Urinary bladder (tissue), 4 donors: ENCODE data around the gene TEK. TPM values are rescaled to one million over a fixed set of nuclear protein-coding genes. Genes with fewer than 3 reads are reported as not detected.

Source experiments
- DNase-seq: peaks from one replicate; pipeline ENCODE4 v3.0.0-alpha.2; 2015; ENCODE audit errors: extremely low spot score
- H3K27ac ChIP-seq: one replicate; pipeline ENCODE4 v1.5.1; 2013; ENCODE audit warnings: low read depth, mild to moderate bottlenecking, moderate library complexity
- H3K36me3 ChIP-seq: one replicate; pipeline ENCODE4 v1.6.1; 2013; ENCODE audit warnings: mild to moderate bottlenecking, moderate library complexity; ENCODE audit not compliant: insufficient read depth
- H3K4me1 ChIP-seq: one replicate; pipeline ENCODE4 v1.6.1; 2013; ENCODE audit warnings: mild to moderate bottlenecking, moderate library complexity; ENCODE audit not compliant: insufficient read depth
- H3K4me3 ChIP-seq: one replicate; pipeline ENCODE4 v1.5.1; 2013; ENCODE audit warnings: low read depth, low read length
- WGBS: extraction: QIAGEN DNeasy Blood & Tissue Kit; methylation state at CpG from one replicate; pipeline ENCODE4 v1.1.7; 2013; 5-methylcytosine and 5-hydroxymethylcytosine counted together
- polyA plus RNA-seq: library from polyadenylated mRNA; stranded (reverse); fragments of 200-250 nt; gene quantifications from one replicate; pipeline ENCODE4 v1.2.3, GENCODE V29; 2013
- small RNA-seq: library from RNA; depleted of rRNA; stranded (forward); fragments of <200 nt; gene quantifications from one replicate; pipeline ENCODE3, GENCODE V24; 2014
- total RNA-seq: library from RNA; depleted of rRNA; stranded (reverse); fragments of >200 nt; gene quantifications from one replicate; pipeline ENCODE4 v1.2.3, GENCODE V29; 2014
- donor health status: healthy with polysubstance abuse.
- donor health status: healthy.

The TEK gene
- total and polyA plus RNA-seq, 2 donors: 11.2 to 36.5 TPM

GRCh38 chr9:27247756-27248155 is 138.7 kb downstream of the TEK start:
- Histone ChIP-seq H3K27ac (no peak overlapping the region), H3K4me3 (no peak overlapping the region), H3K36me3 (no peaks in the 10 kb centered on the region), H3K4me1 (no peaks in the 10 kb centered on the region)
- WGBS: 26% methylated on average over 2 of the region's 2 CpGs
- no peak for DNase-seq

GRCh38 chr9:27248702-27249101 is 139.7 kb downstream of the TEK start:
- no peak overlapping the region for H3K4me3 ChIP-seq
- no peak for DNase-seq
- H3K4me1 ChIP-seq: no peaks in the 10 kb centered on the region
- H3K27ac ChIP-seq: no peak overlapping the region
- H3K36me3 ChIP-seq: no peaks in the 10 kb centered on the region

- Histone ChIP-seq H3K4me1 (no peaks in the 10 kb centered on the region), H3K27ac (no peak overlapping the region), H3K4me3 (no peak overlapping the region), H3K36me3 (no peaks in the 10 kb centered on the region)
- 94% methylated on average over 7 of the region's 7 CpGs for WGBS
- DNase-seq: no peak
Observed at GRCh38 chr9:27258662-27259061, 149.6 kb downstream of the TEK start.

GRCh38 chr9:27260789-27261516 is 151.9 kb downstream of the TEK start:
- Histone ChIP-seq H3K36me3 (no peaks in the 10 kb centered on the region), H3K27ac (no peak overlapping the region), H3K4me3 (no peak overlapping the region), H3K4me1 (no peaks in the 10 kb centered on the region)
- no peak for DNase-seq
- WGBS: 87% methylated on average over 8 of the region's 8 CpGs

GRCh38 chr9:27261517-27262211 is 152.6 kb downstream of the TEK start:
- Histone ChIP-seq H3K4me3 (no peak overlapping the region), H3K27ac (no peak overlapping the region), H3K36me3 (no peaks in the 10 kb centered on the region), H3K4me1 (no peaks in the 10 kb centered on the region)
- WGBS: 67% methylated on average over 4 of the region's 4 CpGs
- DNase-seq: no peak

- no peaks in the 10 kb centered on the region for H3K36me3 ChIP-seq
- DNase-seq: no peak
- no peak overlapping the region for H3K27ac ChIP-seq
- 95% methylated on average over 2 of the region's 2 CpGs for WGBS
- no peaks in the 10 kb centered on the region for H3K4me1 ChIP-seq
- no peak overlapping the region for H3K4me3 ChIP-seq
Observed at GRCh38 chr9:27272103-27272502, 163.1 kb downstream of the TEK start.

DNA sequence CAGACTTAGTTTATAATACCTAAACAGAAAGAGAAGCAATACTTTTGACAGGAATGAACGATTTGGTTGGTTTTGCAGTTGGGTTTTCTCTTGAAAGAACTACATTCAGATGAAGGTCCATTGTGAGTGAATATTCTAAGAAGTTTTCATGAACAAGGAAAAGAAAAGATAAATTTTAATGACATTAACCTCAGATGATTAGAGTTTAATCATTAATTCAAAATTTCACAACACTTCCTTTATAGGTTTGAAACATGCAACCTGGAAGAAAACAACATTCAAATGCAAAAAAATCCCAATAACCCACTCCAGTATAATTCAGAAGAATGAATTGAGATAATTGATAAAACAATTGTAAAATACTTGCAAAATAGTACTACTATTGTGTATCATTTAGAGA is 164.2 kb downstream of the TEK start:
- H3K27ac ChIP-seq: no peak overlapping the region

GRCh38 chr9:27276193-27277030 is 167.4 kb downstream of the TEK start:
- DNase-seq: peak; percentile 41
- H3K4me3 ChIP-seq: no peak overlapping the region
- H3K27ac ChIP-seq: no peak overlapping the region
- 42% methylated on average over 12 of the region's 12 CpGs for WGBS
- H3K4me1 ChIP-seq: no peaks in the 10 kb centered on the region
- H3K36me3 ChIP-seq: no peaks in the 10 kb centered on the region

More for the DNA sequence above, 164.2 kb downstream of the TEK start:
- DNase-seq: no peak
- Histone ChIP-seq H3K4me3 (no peak overlapping the region), H3K36me3 (no peaks in the 10 kb centered on the region), H3K4me1 (no peaks in the 10 kb centered on the region)
- 69% methylated on average over 1 of the region's 1 CpG for WGBS

DNA sequence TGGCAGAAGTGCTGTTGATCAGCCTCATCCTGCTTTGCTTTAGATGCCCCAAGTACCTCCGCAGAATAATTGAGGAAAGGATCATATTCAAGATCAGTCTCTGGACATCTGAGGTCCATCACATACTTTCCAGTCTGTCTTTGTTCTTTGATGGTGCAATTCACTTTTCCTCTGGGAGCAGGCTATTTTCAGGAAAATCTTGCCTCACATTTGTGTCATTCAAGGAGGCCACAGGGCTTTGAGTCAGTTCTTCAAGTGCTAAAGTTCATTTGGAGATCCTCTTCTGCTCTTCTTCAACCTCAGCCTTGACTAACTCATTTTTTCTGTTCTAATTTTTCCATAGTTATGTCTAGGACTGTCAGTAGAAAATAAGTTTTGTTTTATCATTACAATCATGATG is 169.3 kb downstream of the TEK start:
- WGBS: 88% methylated on average over 1 of the region's 1 CpG
- Histone ChIP-seq H3K4me1 (no peaks in the 10 kb centered on the region), H3K27ac (no peak overlapping the region), H3K4me3 (no peak overlapping the region), H3K36me3 (no peaks in the 10 kb centered on the region)
- DNase-seq: no peak

DNA sequence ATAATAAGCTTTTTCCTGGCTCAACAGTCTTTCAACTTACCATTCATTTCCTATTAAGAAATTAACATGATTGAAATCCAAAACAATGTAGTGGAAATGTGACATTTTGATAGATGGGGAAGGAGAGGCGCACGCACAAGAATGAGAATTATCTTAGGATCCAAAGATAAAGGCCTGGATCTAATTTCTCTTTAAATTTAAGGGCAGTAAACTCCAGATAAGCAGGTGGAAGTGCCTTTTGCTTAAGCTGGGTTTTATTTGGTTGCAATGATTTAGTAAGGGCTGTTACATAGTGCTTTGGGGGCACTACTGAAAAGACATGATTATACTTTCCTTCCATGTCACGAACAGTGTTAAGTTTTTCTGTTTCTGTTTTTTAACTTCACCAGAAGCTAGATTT is 170.6 kb downstream of the TEK start:
- 80% methylated on average over 3 of the region's 3 CpGs for WGBS
- no peak overlapping the region for H3K27ac ChIP-seq
- no peak for DNase-seq
- no peaks in the 10 kb centered on the region for H3K36me3 ChIP-seq
- no peaks in the 10 kb centered on the region for H3K4me1 ChIP-seq
- H3K4me3 ChIP-seq: no peak overlapping the region

Small RNAs within 50 kb of the gene (small RNA-seq; reads per million reads assigned to genes)
- gene AL355433.1 (not detected), gene RNA5SP280 (not detected)

Other genes with a start within 250 kb of the TEK start
- gene CAAP1, start 216.4 kb upstream of the TEK start, total RNA-seq: 27.3 TPM
- 10.4 TPM for gene CAAP1, start 216.4 kb upstream of the TEK start, polyA plus RNA-seq
- 28.2 TPM for gene PLAA, start 162.0 kb upstream of the TEK start, total RNA-seq
- 19.0 TPM for gene PLAA, start 162.0 kb upstream of the TEK start, polyA plus RNA-seq
- 39.6 TPM for gene IFT74, start 152.8 kb upstream of the TEK start, total RNA-seq
- 10.0 TPM for gene IFT74, start 152.8 kb upstream of the TEK start, polyA plus RNA-seq
- 0.11 TPM for gene LRRC19, start 103.6 kb upstream of the TEK start, total RNA-seq
- not detected for gene LRRC19, start 103.6 kb upstream of the TEK start, polyA plus RNA-seq
- gene EQTN, start 187.9 kb downstream of the TEK start, total RNA-seq: 0.74 TPM
- 0.13 TPM for gene EQTN, start 187.9 kb downstream of the TEK start, polyA plus RNA-seq